Testis (tissue), 3 donors: ENCODE measurements around the gene ATXN7. TPM values are rescaled to one million over a fixed set of nuclear protein-coding genes. Genes with fewer than 3 reads are reported as not detected.
A peak's percentile ranks its signal among the peaks of the same experiment; 100 is the strongest.

ENCODE experiments used
- DNase-seq: peaks from one replicate; pipeline ENCODE4 v3.0.0-alpha.2; 2019
- H3K27ac ChIP-seq, 2 donors: fragments of 200-600 bp; sonication (generic); one replicate each; pipeline ENCODE4 v1.5.1; 2019
- H3K27me3 ChIP-seq: fragments of 200-600 bp; sonication (generic); one replicate; pipeline ENCODE4 v1.5.1; 2019
- H3K36me3 ChIP-seq: fragments of 200-600 bp; sonication (generic); one replicate; pipeline ENCODE4 v1.5.1; 2017; ENCODE audit warnings: low read depth; ENCODE audit errors: missing control alignments
- H3K4me1 ChIP-seq: fragments of 200-600 bp; sonication (generic); one replicate; pipeline ENCODE4 v1.5.1; 2019
- H3K4me3 ChIP-seq, 2 donors: fragments of 200-600 bp; sonication (generic); one replicate each; pipeline ENCODE4 v1.5.1; 2017 to 2019
- H3K9me3 ChIP-seq: fragments of 200-600 bp; sonication (generic); one replicate; pipeline ENCODE4 v1.5.1; 2017
- CTCF ChIP-seq, 3 experiments: fragments of 450-650 bp in 2 of 3; fragments of 200-600 bp in 1 of 3; sonication (generic) in 1 of 3; IDR thresholded peaks; one replicate each; pipeline ENCODE4 v1.5.1; 2016 to 2019; ENCODE audit warnings: antibody characterized with exemption in 3 of 3, mild to moderate bottlenecking in 2 of 3, moderate library complexity in 1 of 3
- POLR2A ChIP-seq: fragments of 450-650 bp; IDR thresholded peaks from one replicate; pipeline ENCODE4 v1.6.1; 2017; ENCODE audit warnings: antibody characterized with exemption, mild to moderate bottlenecking, moderate library complexity
- WGBS, 2 donors: methylation state at CpG; one replicate each; pipeline ENCODE4 v1.1.5; 2018; 5-methylcytosine and 5-hydroxymethylcytosine counted together
- intact Hi-C: fragments of 100-400 bp; cut with DNase I; formaldehyde crosslinking; loops from one replicate; pipeline ENCODE4 v1.15.1; 2023; ENCODE audit warnings: low total_unique reads
- polyA plus RNA-seq: library from polyadenylated mRNA; stranded (reverse); fragments of 350-450 nt; fragmentation: Illumina TruSeq; extraction: RNeasy Lipid Tissue Mini Kit (QIAGEN cat#74804); gene quantifications from one replicate; pipeline ENCODE4 v1.2.3, GENCODE V29; 2014; ENCODE audit warnings: low read depth, low replicate concordance; ENCODE audit not compliant: insufficient read depth
- total RNA-seq, 2 donors: library from RNA; depleted of rRNA; stranded (reverse); fragments of >200 nt; gene quantifications; one replicate each; pipeline ENCODE4 v1.2.3, GENCODE V29; 2016

The ATXN7 gene
- total and polyA plus RNA-seq, 3 donors from 2014 or later, result 30.9 to 47.6 (median 46.0) TPM

DNA sequence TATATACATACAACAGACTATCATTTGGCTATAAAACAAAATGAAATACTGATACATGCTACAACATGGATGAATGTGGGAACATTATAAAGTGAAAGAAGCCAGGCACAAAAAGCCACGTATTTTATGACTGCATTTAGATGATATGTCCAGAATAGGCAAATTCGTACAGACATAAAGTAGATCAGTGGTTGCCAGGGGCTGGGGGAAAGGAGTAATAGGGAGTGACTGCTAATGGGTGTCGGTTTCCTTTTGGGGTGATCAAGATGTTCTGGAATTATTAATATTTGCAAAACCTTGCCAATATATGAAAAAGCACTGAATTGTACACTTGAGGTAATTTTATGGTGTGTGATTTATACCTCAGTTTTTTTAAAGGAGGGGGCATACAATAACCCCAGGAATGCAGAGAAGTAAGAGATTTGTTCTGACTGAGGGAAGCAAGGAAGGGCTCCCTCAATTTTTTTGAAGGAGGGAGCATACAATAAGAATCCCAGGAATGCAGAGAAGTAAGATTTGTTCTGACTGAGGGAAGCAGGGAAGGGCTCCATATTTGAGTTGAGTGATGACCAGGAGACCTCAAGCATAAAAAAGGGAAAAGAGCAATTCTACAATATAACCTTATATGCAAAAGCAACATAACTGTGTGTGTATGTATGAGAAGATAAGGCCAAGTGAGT is 153.4 kb downstream of the ATXN7 start:
- 76 to 82% methylated on average over 3 of the region's 3 CpGs for WGBS, 2 donors
- Histone ChIP-seq H3K9me3 (no peaks in the 10 kb centered on the region), H3K27ac (no peak overlapping the region), H3K4me3 (no peak overlapping the region), H3K4me1 (peaks cover under 1% of the 10 kb centered on the region), H3K36me3 (no peaks in the 10 kb centered on the region), H3K27me3 (no peaks in the 10 kb centered on the region)
- no peak for TF ChIP-seq CTCF (IDR thresholded peaks at IDR 0.05)
- TF ChIP-seq POLR2A, result no peak
- intact Hi-C loops, result no loop called here
- DNase-seq, result no peak

GRCh38 chr3:64019271-64019670 is 155.6 kb downstream of the ATXN7 start:
- intact Hi-C loops, result no loop called here

DNA sequence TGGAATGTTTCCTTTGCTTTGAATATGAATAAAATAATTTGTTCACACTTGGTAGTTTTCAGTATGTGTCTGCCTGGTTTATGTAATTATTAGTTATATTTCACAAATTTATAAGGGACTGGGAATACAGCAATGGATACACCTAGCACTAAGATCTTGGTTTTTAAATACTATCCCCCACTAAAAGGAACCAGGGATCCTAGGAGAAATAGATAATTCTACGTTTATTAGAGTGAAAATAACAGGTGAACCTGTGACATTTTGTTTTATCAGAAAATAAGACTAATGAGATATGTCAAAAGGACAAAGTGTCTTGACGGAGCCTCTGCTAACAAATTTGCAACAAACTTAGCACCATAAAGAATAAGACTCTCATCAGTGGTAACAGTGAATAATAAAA is 156.2 kb downstream of the ATXN7 start:
- DNase-seq, result no peak
- H3K9me3 ChIP-seq, result no peaks in the 10 kb centered on the region
- H3K36me3 ChIP-seq, result no peaks in the 10 kb centered on the region
- 61 to 84% methylated on average over 2 of the region's 2 CpGs for WGBS, 2 donors
- peaks cover 10% of the 10 kb centered on the region for H3K4me1 ChIP-seq
- TF ChIP-seq CTCF (IDR thresholded peaks at IDR 0.05) (no peak), POLR2A (no peak)
- H3K4me3 ChIP-seq, result no peak overlapping the region
- intact Hi-C loops, result no loop called here
- H3K27ac ChIP-seq, result no peak overlapping the region
- no peaks in the 10 kb centered on the region for H3K27me3 ChIP-seq

More at GRCh38 chr3:64019271-64019670, 155.6 kb downstream of the ATXN7 start:
- no peak overlapping the region for H3K27ac ChIP-seq
- H3K9me3 ChIP-seq, result no peaks in the 10 kb centered on the region
- TF ChIP-seq POLR2A (no peak), CTCF (IDR thresholded peaks at IDR 0.05) (no peak)
- no peaks in the 10 kb centered on the region for H3K36me3 ChIP-seq
- peaks cover 10% of the 10 kb centered on the region for H3K4me1 ChIP-seq
- DNase-seq, result no peak
- WGBS, 2 donors, result 89 to 94% methylated on average over 3 of the region's 3 CpGs
- no peaks in the 10 kb centered on the region for H3K27me3 ChIP-seq
- no peak overlapping the region for H3K4me3 ChIP-seq

DNA sequence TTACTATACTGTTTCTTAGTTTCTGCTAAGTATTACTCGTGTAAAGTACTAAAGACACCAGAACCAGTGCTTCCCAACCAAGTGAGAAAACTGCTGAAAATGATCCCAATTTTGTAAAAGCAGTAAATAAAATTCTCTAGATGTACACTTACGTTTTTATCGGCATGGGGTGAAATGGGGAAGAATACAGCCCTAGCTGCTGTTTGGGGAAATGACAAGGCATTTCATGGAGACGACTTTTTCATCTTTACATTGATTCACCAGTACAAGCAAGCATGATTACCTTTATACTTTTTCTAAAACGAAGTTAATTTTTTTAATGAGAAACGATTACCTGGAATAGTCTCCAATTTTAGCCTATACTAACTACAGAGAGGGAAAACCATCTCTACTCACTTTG is 158.3 kb downstream of the ATXN7 start:
- TF ChIP-seq CTCF (IDR thresholded peaks at IDR 0.05) (no peak), POLR2A (no peak)
- 54 to 66% methylated on average over 6 of the region's 6 CpGs for WGBS, 2 donors
- Histone ChIP-seq H3K9me3 (no peaks in the 10 kb centered on the region), H3K36me3 (no peaks in the 10 kb centered on the region), H3K4me1 (peaks cover 10% of the 10 kb centered on the region), H3K27ac (no peak overlapping the region), H3K4me3 (peak overlapping the region in 1 of 2 donors; percentile 83), H3K27me3 (no peaks in the 10 kb centered on the region)
- intact Hi-C loops, result no loop called here
- DNase-seq, result no peak
